GM12892 (cell line): ENCODE measurements around the gene DPF3.

Source experiments
- POLR2A ChIP-seq: IDR thresholded peaks from 2 replicates; pipeline ENCODE4 v1.6.1; 2011; ENCODE audit warnings: low read depth, low read length, control low read depth
- POLR2AphosphoS5 ChIP-seq: IDR thresholded peaks from 2 replicates; pipeline ENCODE4 v1.6.1; 2011; ENCODE audit warnings: low read depth, low read length, control low read depth
- TAF1 ChIP-seq: IDR thresholded peaks from 2 replicates; pipeline ENCODE4 v1.6.1; 2011; ENCODE audit warnings: low read depth, mild to moderate bottlenecking, control low read depth, low read length, borderline replicate concordance

GRCh38 chr14:72651714-72652113 lies 242.2 kb downstream of the DPF3 start:
- TF ChIP-seq POLR2A (no peak), POLR2AphosphoS5 (no peak), TAF1 (no peak)
